ENCODE measurements around the gene PRR13.

PRR13 gene

DNA sequence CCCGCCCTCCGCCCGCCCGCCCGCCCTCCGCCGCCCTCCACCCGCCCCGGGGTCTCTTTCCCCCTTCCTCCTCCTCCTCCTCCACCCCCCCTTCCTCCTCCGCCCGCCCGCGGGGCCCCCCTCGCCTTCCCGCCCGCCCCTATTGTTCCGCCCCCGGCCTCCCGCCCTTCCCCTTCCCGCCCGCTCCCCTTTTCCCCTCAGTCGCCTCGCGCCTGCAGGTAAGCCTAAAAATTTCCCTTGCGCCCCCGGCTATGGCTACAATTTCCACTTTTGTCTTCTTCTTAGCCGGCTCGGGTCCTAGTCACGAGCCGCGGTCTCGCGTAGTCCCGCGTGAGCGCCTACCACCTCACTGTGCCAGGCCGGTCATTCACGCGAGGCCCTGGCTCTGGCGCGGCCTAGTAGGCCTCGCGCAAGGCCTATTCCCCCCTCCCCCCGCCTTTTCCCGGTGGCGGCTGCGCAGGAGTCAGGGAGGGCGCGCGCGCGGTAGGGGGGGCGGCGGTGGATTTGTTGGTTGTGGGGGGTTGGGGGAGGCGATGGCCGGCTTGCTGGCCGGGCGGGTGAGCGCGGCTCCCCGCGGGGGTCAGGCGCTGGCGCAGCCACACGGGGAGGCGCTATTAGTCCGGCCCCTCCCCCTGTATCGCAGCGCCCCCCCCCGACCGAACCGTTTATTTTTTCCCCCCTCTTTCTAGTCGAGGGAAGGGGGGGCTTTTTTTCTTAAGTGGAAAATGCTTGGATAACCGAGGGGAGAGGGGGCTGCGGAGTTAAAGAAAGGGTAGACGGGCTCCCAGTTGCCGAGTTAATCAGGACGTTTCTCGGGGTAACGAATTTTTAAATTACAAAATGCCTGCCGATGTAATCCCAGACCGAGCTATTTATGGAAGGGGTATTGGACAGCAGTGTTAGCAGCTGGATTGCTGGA, 10.9 kb downstream of the PRR13 start:
- Histone ChIP-seq H3K79me2 (ENCODE audit: insufficient read depth, low read length) (peaks cover 50% of the 10 kb centered on the region), H2AFZ (ENCODE audit: low read depth, low read length, severe bottlenecking) (no peak overlapping the region), H4K20me1 (ENCODE audit: low read depth, low read length) (peaks cover 29% of the 10 kb centered on the region)

DNA sequence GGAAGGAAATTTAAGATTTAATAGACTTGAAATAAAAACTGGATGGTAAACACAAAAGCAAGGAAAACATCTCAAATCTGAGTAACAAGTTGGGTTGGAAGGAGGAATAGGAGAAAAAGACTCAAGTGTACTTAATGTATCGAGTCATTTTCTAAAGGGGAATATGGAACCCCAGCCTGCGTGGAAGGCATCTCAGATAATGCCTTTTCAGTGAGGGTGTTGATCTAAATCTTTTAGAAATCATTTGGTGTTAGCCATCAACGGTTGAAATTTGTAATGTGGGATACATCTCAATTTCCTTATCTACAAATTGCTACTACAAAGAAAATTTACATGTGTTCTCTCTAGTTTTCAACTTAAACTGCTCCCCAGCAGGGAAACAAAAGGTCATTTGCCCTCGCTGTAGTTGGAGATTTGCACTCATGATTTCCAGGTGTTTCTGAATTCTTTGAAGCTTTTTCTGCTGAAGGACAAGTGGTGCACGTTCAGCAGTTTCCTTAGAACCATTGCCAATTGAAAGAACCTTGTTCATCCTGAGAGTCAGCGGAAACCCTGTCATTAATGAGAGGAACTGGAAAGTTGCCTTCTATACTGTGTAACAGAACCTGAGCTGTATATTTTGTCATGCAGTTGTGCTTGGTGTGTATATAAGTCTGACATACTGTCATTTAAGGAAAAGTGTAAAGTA, 12.6 kb downstream of the PRR13 start:
- Histone ChIP-seq H3K27me3 (ENCODE audit: low read length) (no peaks in the 10 kb centered on the region), H3K79me2 (ENCODE audit: insufficient read depth, low read length) (peaks cover 60% of the 10 kb centered on the region), H3K9ac (ENCODE audit: low read length) (peak overlapping the region; percentile 99), H4K20me1 (ENCODE audit: low read depth, low read length) (peaks cover 32% of the 10 kb centered on the region), H3K9me3 (ENCODE audit: insufficient read depth, low read length) (no peaks in the 10 kb centered on the region), H3F3A (ENCODE audit: insufficient read depth) (peaks cover 34% of the 10 kb centered on the region), H3K27ac (ENCODE audit: low read depth, low read length) (no peak overlapping the region), H3K4me3 (ENCODE audit: insufficient read depth, low read length, poor library complexity, severe bottlenecking) (peak overlapping the region; percentile 99), H3K9me2 (replicated peaks; ENCODE audit: insufficient read depth, low read length) (no peaks in the 10 kb centered on the region), H2AFZ (ENCODE audit: low read depth, low read length, severe bottlenecking) (no peak overlapping the region), H3K36me3 (ENCODE audit: low read length) (peaks cover 51% of the 10 kb centered on the region), H3K4me2 (ENCODE audit: low read depth, low read length, poor library complexity, severe bottlenecking) (peak overlapping the region; percentile 97)
- TF ChIP-seq, protein P1, sequence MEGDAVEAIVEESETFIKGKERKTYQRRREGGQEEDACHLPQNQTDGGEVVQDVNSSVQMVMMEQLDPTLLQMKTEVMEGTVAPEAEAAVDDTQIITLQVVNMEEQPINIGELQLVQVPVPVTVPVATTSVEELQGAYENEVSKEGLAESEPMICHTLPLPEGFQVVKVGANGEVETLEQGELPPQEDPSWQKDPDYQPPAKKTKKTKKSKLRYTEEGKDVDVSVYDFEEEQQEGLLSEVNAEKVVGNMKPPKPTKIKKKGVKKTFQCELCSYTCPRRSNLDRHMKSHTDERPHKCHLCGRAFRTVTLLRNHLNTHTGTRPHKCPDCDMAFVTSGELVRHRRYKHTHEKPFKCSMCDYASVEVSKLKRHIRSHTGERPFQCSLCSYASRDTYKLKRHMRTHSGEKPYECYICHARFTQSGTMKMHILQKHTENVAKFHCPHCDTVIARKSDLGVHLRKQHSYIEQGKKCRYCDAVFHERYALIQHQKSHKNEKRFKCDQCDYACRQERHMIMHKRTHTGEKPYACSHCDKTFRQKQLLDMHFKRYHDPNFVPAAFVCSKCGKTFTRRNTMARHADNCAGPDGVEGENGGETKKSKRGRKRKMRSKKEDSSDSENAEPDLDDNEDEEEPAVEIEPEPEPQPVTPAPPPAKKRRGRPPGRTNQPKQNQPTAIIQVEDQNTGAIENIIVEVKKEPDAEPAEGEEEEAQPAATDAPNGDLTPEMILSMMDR (IDR thresholded peaks at IDR 0.05; ENCODE audit: insufficient read depth, low read length, poor library complexity, severe bottlenecking): no peak
- no peak for TF ChIP-seq EZH2phosphoT487 (conservative IDR thresholded peaks at IDR 0.05; ENCODE audit: low read length)

More for the DNA sequence above, 10.9 kb downstream of the PRR13 start:
- no peaks in the 10 kb centered on the region for H3K9me2 ChIP-seq (replicated peaks; ENCODE audit: insufficient read depth, low read length)
- H3K4me2 ChIP-seq (ENCODE audit: low read depth, low read length, poor library complexity, severe bottlenecking): peak overlapping the region; percentile 97
- H3K4me3 ChIP-seq (ENCODE audit: insufficient read depth, low read length, poor library complexity, severe bottlenecking): peak overlapping the region; percentile 99
- H3K36me3 ChIP-seq (ENCODE audit: low read length): peaks cover 42% of the 10 kb centered on the region
- no peak for TF ChIP-seq EZH2phosphoT487 (conservative IDR thresholded peaks at IDR 0.05; ENCODE audit: low read length)
- TF ChIP-seq, protein P1 (IDR thresholded peaks at IDR 0.05; ENCODE audit: insufficient read depth, low read length, poor library complexity, severe bottlenecking): peak; percentile 80
- no peaks in the 10 kb centered on the region for H3K27me3 ChIP-seq (ENCODE audit: low read length)
- H3F3A ChIP-seq (ENCODE audit: insufficient read depth): peaks cover 36% of the 10 kb centered on the region
- H3K9me3 ChIP-seq (ENCODE audit: insufficient read depth, low read length): no peaks in the 10 kb centered on the region
- peak overlapping the region; percentile 92 for H3K27ac ChIP-seq (ENCODE audit: low read depth, low read length)
- H3K9ac ChIP-seq (ENCODE audit: low read length): peak overlapping the region; percentile 99

DNA sequence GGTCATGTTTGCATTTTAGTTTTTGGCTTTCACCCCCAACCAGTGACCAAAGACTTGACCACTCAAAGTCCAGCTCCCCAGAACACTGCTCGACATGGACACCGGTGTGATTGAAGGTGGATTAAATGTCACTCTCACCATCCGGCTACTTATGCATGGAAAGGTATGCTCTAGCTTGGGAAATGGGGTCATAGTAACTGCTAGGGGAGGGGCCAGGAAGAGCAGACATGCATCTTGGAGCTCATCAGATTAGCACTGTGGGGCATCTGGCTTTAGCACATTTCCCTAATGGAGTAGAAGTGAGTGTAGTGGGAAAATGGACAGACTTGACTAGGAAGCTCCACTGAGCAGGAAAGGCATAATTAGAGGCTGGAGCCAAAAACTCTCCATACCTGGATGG, 13.2 kb downstream of the PRR13 start:
- Histone ChIP-seq H3K9me3 (ENCODE audit: insufficient read depth, low read length) (no peaks in the 10 kb centered on the region), H2AFZ (ENCODE audit: low read depth, low read length, severe bottlenecking) (no peak overlapping the region), H3K9ac (ENCODE audit: low read length) (no peak overlapping the region), H3F3A (ENCODE audit: insufficient read depth) (peaks cover 34% of the 10 kb centered on the region), H3K36me3 (ENCODE audit: low read length) (peaks cover 57% of the 10 kb centered on the region), H4K20me1 (ENCODE audit: low read depth, low read length) (peaks cover 37% of the 10 kb centered on the region), H3K4me3 (ENCODE audit: insufficient read depth, low read length, poor library complexity, severe bottlenecking) (no peak overlapping the region), H3K79me2 (ENCODE audit: insufficient read depth, low read length) (peaks cover 66% of the 10 kb centered on the region), H3K27me3 (ENCODE audit: low read length) (no peaks in the 10 kb centered on the region), H3K9me2 (replicated peaks; ENCODE audit: insufficient read depth, low read length) (no peaks in the 10 kb centered on the region), H3K4me2 (ENCODE audit: low read depth, low read length, poor library complexity, severe bottlenecking) (no peak overlapping the region), H3K27ac (ENCODE audit: low read depth, low read length) (no peak overlapping the region)
- TF ChIP-seq EZH2phosphoT487 (conservative IDR thresholded peaks at IDR 0.05; ENCODE audit: low read length): no peak
- TF ChIP-seq, protein P1 (IDR thresholded peaks at IDR 0.05; ENCODE audit: insufficient read depth, low read length, poor library complexity, severe bottlenecking): no peak
